DND-41 (cell line): ENCODE measurements around the gene ROCK1.
"Not testable (repeated sequence)": the region's sequence is repeated elsewhere in the genome, so short reads cannot be mapped to it uniquely, and the experiment has no call there.

Experiments
- ATAC-seq: fragments of 200-7000 bp; cut with Tn5 transposase; 3 replicates; pipeline ENCODE4 v1.9.1; 2021; ENCODE audit warnings: low read depth; ENCODE audit not compliant: insufficient read depth
- DNase-seq: peaks from one replicate; pipeline ENCODE4 v3.0.0-alpha.2; 2020
- H2AFZ ChIP-seq: 2 replicates; pipeline ENCODE4 v1.6.0; 2012; ENCODE audit warnings: low read depth, low read length
- H3K27ac ChIP-seq: 2 replicates; pipeline ENCODE4 v1.5.1; 2012; ENCODE audit warnings: low read length, inconsistent platforms
- H3K27me3 ChIP-seq: fragments of 200-600 bp; sonication (generic); 2 replicates; pipeline ENCODE4 v1.6.0; 2012; ENCODE audit warnings: low read length, mild to moderate bottlenecking, inconsistent platforms; ENCODE audit not compliant: insufficient read depth, poor library complexity
- H3K36me3 ChIP-seq: 2 replicates; pipeline ENCODE4 v1.5.1; 2012; ENCODE audit warnings: low read length, inconsistent platforms; ENCODE audit not compliant: insufficient read depth
- H3K4me1 ChIP-seq: 2 replicates; pipeline ENCODE4 v1.5.1; 2012; ENCODE audit warnings: mild to moderate bottlenecking, low read length; ENCODE audit not compliant: insufficient read depth
- H3K4me2 ChIP-seq: 2 replicates; pipeline ENCODE4 v1.6.0; 2012; ENCODE audit warnings: mild to moderate bottlenecking, moderate library complexity, low read length, inconsistent platforms; ENCODE audit not compliant: insufficient read depth
- H3K4me3 ChIP-seq, 2 experiments: fragments of 200-600 bp in 1 of 2; shearing (Covaris generic) in 1 of 2; 2 replicates each; pipeline ENCODE4 v1.5.1; 2012 to 2016; ENCODE audit warnings: inconsistent platforms in 2 of 2, low read length in 2 of 2, mild to moderate bottlenecking in 2 of 2, low read depth in 1 of 2, moderate library complexity in 1 of 2
- H3K79me2 ChIP-seq: 2 replicates; pipeline ENCODE4 v1.6.0; 2012; ENCODE audit warnings: low read length, inconsistent platforms; ENCODE audit not compliant: insufficient read depth
- H3K9ac ChIP-seq: 2 replicates; pipeline ENCODE4 v1.6.0; 2012; ENCODE audit warnings: low read depth, mild to moderate bottlenecking, inconsistent platforms, low read length, moderate library complexity
- H3K9me3 ChIP-seq: 2 replicates; pipeline ENCODE4 v1.5.1; 2012; ENCODE audit warnings: low read length, moderate library complexity, mild to moderate bottlenecking, inconsistent platforms; ENCODE audit not compliant: insufficient read depth, severe bottlenecking
- H4K20me1 ChIP-seq: 2 replicates; pipeline ENCODE4 v1.6.0; 2012; ENCODE audit warnings: low read length; ENCODE audit not compliant: insufficient read depth
- CTCF ChIP-seq: IDR thresholded peaks from 2 replicates; pipeline ENCODE4 v1.5.1; 2012; ENCODE audit warnings: borderline replicate concordance, low read length, moderate library complexity, mild to moderate bottlenecking; ENCODE audit not compliant: poor library complexity, severe bottlenecking; ENCODE audit errors: extremely low read depth
- EZH2 ChIP-seq: IDR thresholded peaks from 3 replicates; pipeline ENCODE4 v1.6.1; 2012; ENCODE audit warnings: borderline replicate concordance, low read depth, mild to moderate bottlenecking, moderate library complexity, low read length, inconsistent platforms; ENCODE audit not compliant: severe bottlenecking

Gene ROCK1

GRCh38 chr18:21145371-21145770 is 33.8 kb upstream of the ROCK1 start:
- DNase-seq (no peak), ATAC-seq (no peak)
- no peaks in the 10 kb centered on the region for H3K9me3 ChIP-seq
- no peaks in the 10 kb centered on the region for H3K79me2 ChIP-seq
- H3K4me3 ChIP-seq = no peak overlapping the region
- H3K4me2 ChIP-seq = no peak overlapping the region
- no peak overlapping the region for H3K27ac ChIP-seq
- H2AFZ ChIP-seq = no peak overlapping the region
- H3K27me3 ChIP-seq = no peaks in the 10 kb centered on the region
- H3K36me3 ChIP-seq = no peaks in the 10 kb centered on the region
- no peaks in the 10 kb centered on the region for H4K20me1 ChIP-seq
- no peak overlapping the region for H3K9ac ChIP-seq
- TF ChIP-seq CTCF (no peak), EZH2 (no peak)
- no peaks in the 10 kb centered on the region for H3K4me1 ChIP-seq

GRCh38 chr18:21141668-21142422 is 30.2 kb upstream of the ROCK1 start:
- Histone ChIP-seq H3K36me3 (no peaks in the 10 kb centered on the region), H3K4me3 (no peak overlapping the region), H2AFZ (no peak overlapping the region), H3K4me1 (no peaks in the 10 kb centered on the region), H4K20me1 (no peaks in the 10 kb centered on the region), H3K27ac (no peak overlapping the region), H3K4me2 (no peak overlapping the region), H3K27me3 (peaks cover 3% of the 10 kb centered on the region), H3K9ac (no peak overlapping the region), H3K79me2 (no peaks in the 10 kb centered on the region), H3K9me3 (no peaks in the 10 kb centered on the region)
- ATAC-seq = no peak
- DNase-seq = no peak
- TF ChIP-seq EZH2 (no peak), CTCF (no peak)

DNA sequence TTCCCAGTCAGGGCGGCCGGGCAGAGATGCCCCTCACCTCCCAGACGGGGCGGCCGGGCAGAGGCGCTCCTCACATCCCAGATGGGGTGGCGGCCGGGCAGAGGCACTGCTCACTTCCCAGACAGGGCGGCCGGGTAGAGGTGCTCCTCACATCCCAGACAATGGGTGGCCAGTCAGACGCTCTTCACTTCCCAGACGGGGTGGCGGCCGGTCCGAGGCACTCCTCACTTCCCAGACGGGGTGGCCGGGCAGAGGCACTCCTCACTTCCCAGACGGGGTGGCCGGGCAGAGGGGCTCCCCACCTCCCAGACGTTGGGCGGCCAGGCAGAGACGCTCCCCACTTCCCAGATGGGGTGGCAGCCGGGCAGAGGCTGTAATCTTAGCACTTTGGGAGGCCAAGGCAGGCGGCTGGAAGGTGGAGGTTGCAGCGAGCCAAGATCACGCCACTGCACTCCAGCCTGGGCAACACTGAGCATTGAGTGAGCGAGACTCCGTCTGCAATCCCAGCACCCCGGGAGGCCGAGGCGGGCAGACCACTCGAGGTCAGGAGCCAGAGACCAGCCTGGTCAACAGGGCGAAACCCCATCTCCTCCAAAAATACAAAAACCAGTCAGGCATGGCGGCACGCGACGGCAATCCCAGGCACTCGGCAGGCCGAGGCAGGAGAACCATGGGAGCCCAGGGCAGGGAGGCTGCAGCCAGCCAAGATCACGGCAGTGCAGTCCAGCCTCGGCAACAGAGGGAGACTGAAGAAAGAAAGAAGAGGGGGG is 26.3 kb upstream of the ROCK1 start:
- not testable (repeated sequence) for H3K27ac ChIP-seq, H3K36me3 ChIP-seq, DNase-seq, H3K4me1 ChIP-seq, ATAC-seq, H4K20me1 ChIP-seq, H3K4me2 ChIP-seq, H2AFZ ChIP-seq, H3K9me3 ChIP-seq, H3K27me3 ChIP-seq, H3K9ac ChIP-seq, H3K79me2 ChIP-seq, H3K4me3 ChIP-seq

GRCh38 chr18:21134895-21135294 is 23.3 kb upstream of the ROCK1 start:
- Histone ChIP-seq H3K9me3 (no peaks in the 10 kb centered on the region), H3K4me2 (no peak overlapping the region), H3K36me3 (no peaks in the 10 kb centered on the region), H3K9ac (no peak overlapping the region), H3K79me2 (no peaks in the 10 kb centered on the region), H3K4me1 (no peaks in the 10 kb centered on the region), H3K27ac (no peak overlapping the region), H4K20me1 (no peaks in the 10 kb centered on the region), H3K4me3 (no peak overlapping the region), H3K27me3 (peaks cover 1% of the 10 kb centered on the region), H2AFZ (no peak overlapping the region; the same call in 1 of the 2 replicates)
- TF ChIP-seq CTCF (peak; percentile 48), EZH2 (no peak)
- ATAC-seq (no peak), DNase-seq (no peak)
